ENCODE measurements around the gene IGF2R.
"Not testable (repeated sequence)": the region's sequence is repeated elsewhere in the genome, so short reads cannot be mapped to it uniquely, and the experiment has no call there.

IGF2R gene

GRCh38 chr6:160137989-160138835 is 169.3 kb downstream of the IGF2R start:
- peak; percentile 79 for TF ChIP-seq CTCF (IDR thresholded peaks at IDR 0.05; ENCODE audit: extremely low read depth, missing control alignments)
- peak; percentile 64 for DNase-seq (ENCODE audit: low spot score)

GRCh38 chr6:160138839-160139419 is 170.0 kb downstream of the IGF2R start:
- DNase-seq (ENCODE audit: low spot score) = no peak
- TF ChIP-seq CTCF (IDR thresholded peaks at IDR 0.05; ENCODE audit: extremely low read depth, missing control alignments) = no peak

- no peak for TF ChIP-seq CTCF (IDR thresholded peaks at IDR 0.05; ENCODE audit: extremely low read depth, missing control alignments)
- DNase-seq (ENCODE audit: low spot score) = no peak
Measured at GRCh38 chr6:160139420-160139851, 170.6 kb downstream of the IGF2R start.

GRCh38 chr6:160140493-160140892 is 171.6 kb downstream of the IGF2R start:
- not testable (repeated sequence) for DNase-seq (ENCODE audit: low spot score)

GRCh38 chr6:160141001-160141726 is 172.3 kb downstream of the IGF2R start:
- DNase-seq (ENCODE audit: low spot score) = no peak
- no peak for TF ChIP-seq CTCF (IDR thresholded peaks at IDR 0.05; ENCODE audit: extremely low read depth, missing control alignments)

- no peak for DNase-seq (ENCODE audit: low spot score)
- no peak for TF ChIP-seq CTCF (IDR thresholded peaks at IDR 0.05; ENCODE audit: extremely low read depth, missing control alignments)
Measured at GRCh38 chr6:160142115-160142715, 173.3 kb downstream of the IGF2R start.

GRCh38 chr6:160146454-160147145 is 177.7 kb downstream of the IGF2R start:
- TF ChIP-seq CTCF (IDR thresholded peaks at IDR 0.05; ENCODE audit: extremely low read depth, missing control alignments) = no peak
- no peak for DNase-seq (ENCODE audit: low spot score)
